ENCODE data around the gene FFAR4.

Gene FFAR4

DNA sequence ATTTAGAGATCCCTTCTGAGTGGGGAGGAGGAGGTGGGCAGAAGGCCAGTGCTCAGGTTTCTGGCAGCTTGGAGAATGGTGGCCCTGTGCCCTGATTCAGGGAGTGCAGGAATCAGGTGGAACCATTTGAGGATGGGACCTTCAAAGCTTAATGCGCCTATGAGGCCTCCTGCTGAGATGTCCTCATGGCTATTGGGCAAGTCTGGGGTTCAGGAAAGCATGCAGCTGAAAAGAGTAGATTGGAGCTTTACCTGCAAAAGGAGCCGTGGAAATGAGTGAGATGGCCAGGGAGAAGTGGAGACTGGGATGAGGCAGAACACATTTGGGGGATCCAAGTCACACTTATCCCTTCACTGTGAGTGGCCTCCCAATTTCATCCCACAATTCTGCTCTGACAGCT is 6.1 kb downstream of the FFAR4 start:
- Histone ChIP-seq H3K27me3 (ENCODE audit: control insufficient read depth, insufficient read depth, low read length) (peaks cover 32% of the 10 kb centered on the region), H3K27ac (ENCODE audit: low read length) (no peak overlapping the region), H3K9me3 (ENCODE audit: control insufficient read depth, insufficient read depth, low read length) (no peaks in the 10 kb centered on the region), H3K4me3 (ENCODE audit: low read length) (no peak overlapping the region), H3K4me1 (ENCODE audit: control insufficient read depth, insufficient read depth, low read length) (no peaks in the 10 kb centered on the region), H3K36me3 (ENCODE audit: control insufficient read depth, insufficient read depth, low read length) (no peaks in the 10 kb centered on the region)
- DNase-seq (ENCODE audit: low read depth, low spot score): no peak
- WGBS (ENCODE audit: insufficient coverage, insufficient read length): no CpG with 5 or more reads among the region's 2 CpGs

GRCh38 chr10:93573051-93573909 is 6.8 kb downstream of the FFAR4 start:
- Histone ChIP-seq H3K27me3 (ENCODE audit: control insufficient read depth, insufficient read depth, low read length) (peaks cover 25% of the 10 kb centered on the region), H3K9me3 (ENCODE audit: control insufficient read depth, insufficient read depth, low read length) (no peaks in the 10 kb centered on the region)

GRCh38 chr10:93573924-93574323 is 7.5 kb downstream of the FFAR4 start:
- Histone ChIP-seq H3K4me1 (ENCODE audit: control insufficient read depth, insufficient read depth, low read length) (no peaks in the 10 kb centered on the region), H3K27ac (ENCODE audit: low read length) (no peak overlapping the region), H3K4me3 (ENCODE audit: low read length) (no peak overlapping the region), H3K27me3 (ENCODE audit: control insufficient read depth, insufficient read depth, low read length) (peaks cover 19% of the 10 kb centered on the region), H3K9me3 (ENCODE audit: control insufficient read depth, insufficient read depth, low read length) (no peaks in the 10 kb centered on the region), H3K36me3 (ENCODE audit: control insufficient read depth, insufficient read depth, low read length) (no peaks in the 10 kb centered on the region)
- DNase-seq (ENCODE audit: low read depth, low spot score): no peak
- no CpG with 5 or more reads among the region's 3 CpGs for WGBS (ENCODE audit: insufficient coverage, insufficient read length)

More at GRCh38 chr10:93573051-93573909, 6.8 kb downstream of the FFAR4 start:
- no peak for DNase-seq (ENCODE audit: low read depth, low spot score)
- no peak overlapping the region for H3K4me3 ChIP-seq (ENCODE audit: low read length)
- no peak overlapping the region for H3K27ac ChIP-seq (ENCODE audit: low read length)
- no peaks in the 10 kb centered on the region for H3K4me1 ChIP-seq (ENCODE audit: control insufficient read depth, insufficient read depth, low read length)
- no peaks in the 10 kb centered on the region for H3K36me3 ChIP-seq (ENCODE audit: control insufficient read depth, insufficient read depth, low read length)
- WGBS (ENCODE audit: insufficient coverage, insufficient read length): no CpG with 5 or more reads among the region's 10 CpGs

- Histone ChIP-seq H3K4me3 (ENCODE audit: low read length) (no peak overlapping the region), H3K4me1 (ENCODE audit: control insufficient read depth, insufficient read depth, low read length) (no peaks in the 10 kb centered on the region), H3K36me3 (ENCODE audit: control insufficient read depth, insufficient read depth, low read length) (no peaks in the 10 kb centered on the region), H3K27me3 (ENCODE audit: control insufficient read depth, insufficient read depth, low read length) (no peaks in the 10 kb centered on the region; the same call in 1 of the 2 replicates), H3K9me3 (ENCODE audit: control insufficient read depth, insufficient read depth, low read length) (no peaks in the 10 kb centered on the region), H3K27ac (ENCODE audit: low read length) (no peak overlapping the region)
- DNase-seq (ENCODE audit: low read depth, low spot score): no peak
- no CpG with 5 or more reads among the region's 3 CpGs for WGBS (ENCODE audit: insufficient coverage, insufficient read length)
Observed at GRCh38 chr10:93576888-93577287, 10.4 kb downstream of the FFAR4 start.

DNA sequence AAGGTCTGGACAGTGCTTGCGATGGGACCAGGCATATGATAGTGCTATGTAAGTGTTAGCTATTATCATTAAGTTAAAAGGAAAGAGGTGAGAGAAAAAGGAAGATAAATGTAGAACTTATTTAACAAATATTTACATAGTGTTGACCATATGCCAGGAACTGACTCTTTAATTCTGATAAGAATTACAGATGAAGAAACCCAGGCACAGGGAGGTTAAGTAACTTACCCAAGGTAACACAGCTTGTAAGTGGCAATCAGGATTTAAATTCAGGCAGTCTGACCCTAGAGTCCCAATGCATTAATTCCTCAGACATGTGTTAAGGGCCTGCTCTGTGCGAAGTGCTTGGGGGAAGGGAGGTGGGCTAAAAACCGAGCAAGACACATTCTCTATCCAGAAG is 11.1 kb downstream of the FFAR4 start:
- Histone ChIP-seq H3K27me3 (ENCODE audit: control insufficient read depth, insufficient read depth, low read length) (no peaks in the 10 kb centered on the region), H3K36me3 (ENCODE audit: control insufficient read depth, insufficient read depth, low read length) (no peaks in the 10 kb centered on the region), H3K4me3 (ENCODE audit: low read length) (no peak overlapping the region), H3K27ac (ENCODE audit: low read length) (no peak overlapping the region), H3K9me3 (ENCODE audit: control insufficient read depth, insufficient read depth, low read length) (no peaks in the 10 kb centered on the region), H3K4me1 (ENCODE audit: control insufficient read depth, insufficient read depth, low read length) (no peaks in the 10 kb centered on the region)
- DNase-seq (ENCODE audit: low read depth, low spot score): no peak
- no CpG with 5 or more reads among the region's 3 CpGs for WGBS (ENCODE audit: insufficient coverage, insufficient read length)

DNA sequence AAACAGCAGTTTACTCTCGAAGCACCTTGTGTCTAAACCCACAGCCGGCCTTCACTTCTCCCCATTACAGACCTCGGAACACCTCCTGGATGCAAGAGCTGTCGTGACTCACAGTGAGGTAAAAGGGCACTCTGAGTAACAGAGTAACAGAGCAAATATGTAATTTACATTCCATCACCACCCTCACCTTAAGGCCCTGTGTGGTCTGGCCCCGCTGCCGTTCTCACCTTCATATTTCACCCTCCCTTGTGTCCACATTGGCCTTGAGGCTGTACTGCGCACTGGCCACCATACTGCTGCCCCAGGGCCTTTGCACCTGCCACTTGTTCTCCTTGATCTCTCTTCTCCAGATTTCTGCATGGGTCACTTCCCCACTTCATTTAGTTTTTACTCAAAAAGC is 12.6 kb downstream of the FFAR4 start:
- H3K36me3 ChIP-seq (ENCODE audit: control insufficient read depth, insufficient read depth, low read length): no peaks in the 10 kb centered on the region
- no peaks in the 10 kb centered on the region for H3K9me3 ChIP-seq (ENCODE audit: control insufficient read depth, insufficient read depth, low read length)
- H3K4me3 ChIP-seq (ENCODE audit: low read length): no peak overlapping the region
- no peak for DNase-seq (ENCODE audit: low read depth, low spot score)
- no peak overlapping the region for H3K27ac ChIP-seq (ENCODE audit: low read length)
- H3K27me3 ChIP-seq (ENCODE audit: control insufficient read depth, insufficient read depth, low read length): no peaks in the 10 kb centered on the region
- H3K4me1 ChIP-seq (ENCODE audit: control insufficient read depth, insufficient read depth, low read length): no peaks in the 10 kb centered on the region
- WGBS (ENCODE audit: insufficient coverage, insufficient read length): no CpG with 5 or more reads among the region's 7 CpGs

GRCh38 chr10:93579985-93580711 is 13.7 kb downstream of the FFAR4 start:
- no peak for DNase-seq (ENCODE audit: low read depth, low spot score)
- Histone ChIP-seq H3K27me3 (ENCODE audit: control insufficient read depth, insufficient read depth, low read length) (no peaks in the 10 kb centered on the region), H3K4me3 (ENCODE audit: low read length) (no peak overlapping the region), H3K9me3 (ENCODE audit: control insufficient read depth, insufficient read depth, low read length) (no peaks in the 10 kb centered on the region), H3K27ac (ENCODE audit: low read length) (no peak overlapping the region), H3K36me3 (ENCODE audit: control insufficient read depth, insufficient read depth, low read length) (no peaks in the 10 kb centered on the region), H3K4me1 (ENCODE audit: control insufficient read depth, insufficient read depth, low read length) (no peaks in the 10 kb centered on the region)
- 100% methylated on average over 1 of the region's 3 CpGs for WGBS (ENCODE audit: insufficient coverage, insufficient read length)

DNA sequence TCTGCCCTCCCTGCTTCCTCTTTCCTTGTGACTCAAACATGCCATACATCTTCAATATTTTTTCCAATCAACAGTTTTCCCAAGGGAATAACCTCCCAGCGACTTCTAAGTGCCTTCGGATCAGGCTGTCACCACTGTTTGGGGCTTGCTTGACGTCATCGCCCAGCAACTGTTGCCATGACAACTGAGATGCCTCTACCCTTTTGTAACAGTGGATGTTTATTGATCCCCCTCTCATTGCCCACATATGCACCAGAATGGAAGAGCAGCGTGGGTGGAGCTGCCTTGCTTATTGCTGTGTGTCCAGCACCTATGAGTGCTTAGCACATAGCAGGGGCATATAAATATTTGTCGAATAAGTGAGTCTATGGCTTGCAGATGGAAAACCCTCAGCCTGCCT is 14.4 kb downstream of the FFAR4 start:
- DNase-seq (ENCODE audit: low read depth, low spot score): no peak
- Histone ChIP-seq H3K27me3 (ENCODE audit: control insufficient read depth, insufficient read depth, low read length) (no peaks in the 10 kb centered on the region), H3K27ac (ENCODE audit: low read length) (no peak overlapping the region), H3K4me3 (ENCODE audit: low read length) (no peak overlapping the region), H3K36me3 (ENCODE audit: control insufficient read depth, insufficient read depth, low read length) (no peaks in the 10 kb centered on the region), H3K9me3 (ENCODE audit: control insufficient read depth, insufficient read depth, low read length) (no peaks in the 10 kb centered on the region), H3K4me1 (ENCODE audit: control insufficient read depth, insufficient read depth, low read length) (no peaks in the 10 kb centered on the region)
- no CpG with 5 or more reads among the region's 6 CpGs for WGBS (ENCODE audit: insufficient coverage, insufficient read length)

- Histone ChIP-seq H3K4me1 (ENCODE audit: control insufficient read depth, insufficient read depth, low read length) (no peaks in the 10 kb centered on the region), H3K27me3 (ENCODE audit: control insufficient read depth, insufficient read depth, low read length) (no peaks in the 10 kb centered on the region), H3K36me3 (ENCODE audit: control insufficient read depth, insufficient read depth, low read length) (no peaks in the 10 kb centered on the region), H3K27ac (ENCODE audit: low read length) (no peak overlapping the region), H3K9me3 (ENCODE audit: control insufficient read depth, insufficient read depth, low read length) (no peaks in the 10 kb centered on the region), H3K4me3 (ENCODE audit: low read length) (no peak overlapping the region)
- DNase-seq (ENCODE audit: low read depth, low spot score): no peak
- no CpG with 5 or more reads among the region's 7 CpGs for WGBS (ENCODE audit: insufficient coverage, insufficient read length)
Observed at GRCh38 chr10:93584445-93584844, 18.0 kb downstream of the FFAR4 start.

DNA sequence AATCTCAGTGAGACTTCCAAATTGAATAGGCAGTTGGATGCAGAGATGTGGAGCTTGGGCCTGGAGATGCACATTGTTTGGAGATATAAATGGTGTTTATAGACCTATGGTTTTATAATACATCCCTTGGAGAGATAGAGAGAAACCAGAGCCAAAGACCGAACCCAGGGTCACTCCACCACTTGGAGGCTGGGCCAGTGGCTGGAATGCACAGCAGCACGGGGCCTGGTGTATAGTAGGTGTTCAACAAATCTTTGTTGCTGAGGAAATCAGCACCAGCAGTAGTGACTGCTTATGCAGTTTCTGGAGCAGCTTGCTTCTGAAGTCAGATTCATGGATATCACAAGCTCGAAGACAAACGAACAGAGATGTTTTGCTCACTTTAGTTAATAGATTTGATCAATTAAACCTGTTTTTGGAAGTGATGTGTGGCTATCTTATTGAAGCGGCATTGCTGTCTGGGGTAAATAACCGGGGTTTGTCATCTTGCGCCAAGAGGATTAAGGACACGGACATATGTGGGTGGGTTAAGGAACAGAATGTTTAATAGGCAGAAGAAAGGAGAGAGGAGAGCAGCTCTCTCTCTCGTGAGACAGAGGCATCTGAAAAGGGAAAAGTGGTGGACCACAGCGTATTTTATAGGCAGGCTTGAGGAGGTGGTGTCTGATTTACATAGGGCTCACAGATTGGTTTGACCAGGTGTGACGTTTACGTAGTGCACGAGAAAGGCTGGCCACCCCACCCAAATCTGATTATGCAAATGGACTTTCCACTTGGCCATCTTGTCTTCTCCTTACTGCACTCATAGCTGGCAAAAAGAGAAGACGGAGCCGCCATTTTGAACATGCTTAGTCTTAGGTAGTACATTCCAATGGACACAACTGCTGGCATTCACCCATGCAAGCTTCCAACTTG is 23.4 kb downstream of the FFAR4 start:
- no peak overlapping the region for H3K4me3 ChIP-seq (ENCODE audit: low read length)
- H3K4me1 ChIP-seq (ENCODE audit: control insufficient read depth, insufficient read depth, low read length): no peaks in the 10 kb centered on the region
- H3K9me3 ChIP-seq (ENCODE audit: control insufficient read depth, insufficient read depth, low read length): no peaks in the 10 kb centered on the region
- no peak for DNase-seq (ENCODE audit: low read depth, low spot score)
- no peaks in the 10 kb centered on the region for H3K27me3 ChIP-seq (ENCODE audit: control insufficient read depth, insufficient read depth, low read length)
- H3K27ac ChIP-seq (ENCODE audit: low read length): no peak overlapping the region
- no CpG with 5 or more reads among the region's 15 CpGs for WGBS (ENCODE audit: insufficient coverage, insufficient read length)
- no peaks in the 10 kb centered on the region for H3K36me3 ChIP-seq (ENCODE audit: control insufficient read depth, insufficient read depth, low read length)
